Measurements from ENCODE around the gene ERC2. TPM values are rescaled to one million over a fixed set of nuclear protein-coding genes. Genes with fewer than 3 reads are reported as not detected.

ERC2 gene
- total and polyA plus RNA-seq, 2 donors (not counting 1 experiment from before 2014, with no cell fraction given) = 0.14 to 0.17 TPM

DNA sequence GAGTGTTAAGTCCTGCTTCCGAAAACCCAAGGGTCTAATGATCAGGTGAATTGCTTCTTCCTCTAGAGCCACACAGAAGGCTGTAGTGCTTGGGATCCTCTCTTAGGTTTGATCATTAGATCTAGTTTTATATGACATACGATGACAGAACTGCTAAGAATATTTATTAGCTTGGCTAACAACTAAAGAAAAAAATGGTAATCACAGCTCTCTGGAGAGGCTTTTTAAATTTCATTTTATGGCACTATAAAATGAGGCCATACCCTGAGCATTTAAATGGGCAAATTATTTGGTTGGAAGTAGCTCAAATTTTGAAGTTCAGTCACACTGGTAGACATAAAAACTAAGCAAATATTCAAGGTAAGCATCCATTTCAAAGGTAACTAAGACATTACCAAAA lies 498.6 kb downstream of the ERC2 start:
- H3K4me1 ChIP-seq (ENCODE audit: control insufficient read depth, extremely low read depth, insufficient read depth, low read length) = no peaks in the 10 kb centered on the region
- no peaks in the 10 kb centered on the region for H4K20me1 ChIP-seq (ENCODE audit: control insufficient read depth, extremely low read depth, insufficient read depth, low read length)
- DNase-seq (ENCODE audit: low read depth in 2 of 2) = no peak
- H3K27me3 ChIP-seq (ENCODE audit: control insufficient read depth, insufficient read depth, low read length) = no peaks in the 10 kb centered on the region
- no peaks in the 10 kb centered on the region for H3K79me2 ChIP-seq (ENCODE audit: control insufficient read depth, insufficient read depth, low read length)
- H3K36me3 ChIP-seq (ENCODE audit: control insufficient read depth, insufficient read depth, low read length) = no peaks in the 10 kb centered on the region
- H2AFZ ChIP-seq (ENCODE audit: low read length) = no peak overlapping the region
- H3K9ac ChIP-seq (ENCODE audit: insufficient read depth, low read length) = no peak overlapping the region
- no peak overlapping the region for H3K4me3 ChIP-seq (replicated peaks in 1 of 4; ENCODE audit: control extremely low read depth in 1 of 4, insufficient read depth in 1 of 4, low read depth in 3 of 4, low read length in 4 of 4)
- no peak overlapping the region for H3K4me2 ChIP-seq (ENCODE audit: extremely low read depth, insufficient read depth, low read length)
- no peak overlapping the region for H3K27ac ChIP-seq (ENCODE audit: insufficient read depth, low read length)
- TF ChIP-seq EZH2 (IDR thresholded peaks at IDR 0.05; ENCODE audit: low read length, missing control alignments) = no peak
- TF ChIP-seq, protein P1, sequence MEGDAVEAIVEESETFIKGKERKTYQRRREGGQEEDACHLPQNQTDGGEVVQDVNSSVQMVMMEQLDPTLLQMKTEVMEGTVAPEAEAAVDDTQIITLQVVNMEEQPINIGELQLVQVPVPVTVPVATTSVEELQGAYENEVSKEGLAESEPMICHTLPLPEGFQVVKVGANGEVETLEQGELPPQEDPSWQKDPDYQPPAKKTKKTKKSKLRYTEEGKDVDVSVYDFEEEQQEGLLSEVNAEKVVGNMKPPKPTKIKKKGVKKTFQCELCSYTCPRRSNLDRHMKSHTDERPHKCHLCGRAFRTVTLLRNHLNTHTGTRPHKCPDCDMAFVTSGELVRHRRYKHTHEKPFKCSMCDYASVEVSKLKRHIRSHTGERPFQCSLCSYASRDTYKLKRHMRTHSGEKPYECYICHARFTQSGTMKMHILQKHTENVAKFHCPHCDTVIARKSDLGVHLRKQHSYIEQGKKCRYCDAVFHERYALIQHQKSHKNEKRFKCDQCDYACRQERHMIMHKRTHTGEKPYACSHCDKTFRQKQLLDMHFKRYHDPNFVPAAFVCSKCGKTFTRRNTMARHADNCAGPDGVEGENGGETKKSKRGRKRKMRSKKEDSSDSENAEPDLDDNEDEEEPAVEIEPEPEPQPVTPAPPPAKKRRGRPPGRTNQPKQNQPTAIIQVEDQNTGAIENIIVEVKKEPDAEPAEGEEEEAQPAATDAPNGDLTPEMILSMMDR (conservative IDR thresholded peaks at IDR 0.05 in 1 of 2, IDR thresholded peaks at IDR 0.05 in 1 of 2; ENCODE audit: low read depth in 1 of 2, low read length in 2 of 2) = no peak
- no peaks in the 10 kb centered on the region for H3K9me3 ChIP-seq (ENCODE audit: control insufficient read depth, insufficient read depth, low read depth, low read length)

DNA sequence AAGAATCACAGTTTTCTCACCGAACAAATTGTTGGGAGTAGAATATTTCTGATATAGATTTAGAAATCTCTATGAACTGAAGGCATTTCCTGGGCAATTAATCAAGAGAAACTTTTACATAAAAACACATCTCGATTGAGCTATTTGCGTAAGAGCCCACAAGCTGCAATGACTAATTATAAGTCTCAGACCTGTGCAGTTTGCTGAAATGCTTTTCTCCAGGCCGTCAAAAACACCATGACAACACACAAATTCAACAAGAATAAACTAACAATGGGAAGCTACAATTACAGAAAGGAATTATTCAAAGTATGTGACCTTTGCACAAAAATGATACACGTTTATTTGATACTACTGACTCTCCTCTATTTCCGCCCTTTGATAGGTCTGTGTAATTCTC lies 499.9 kb downstream of the ERC2 start:
- no peak overlapping the region for H2AFZ ChIP-seq (ENCODE audit: low read length)
- H3K36me3 ChIP-seq (ENCODE audit: control insufficient read depth, insufficient read depth, low read length) = no peaks in the 10 kb centered on the region
- H3K4me1 ChIP-seq (ENCODE audit: control insufficient read depth, extremely low read depth, insufficient read depth, low read length) = no peaks in the 10 kb centered on the region
- H3K4me3 ChIP-seq (replicated peaks in 1 of 4; ENCODE audit: control extremely low read depth in 1 of 4, insufficient read depth in 1 of 4, low read depth in 3 of 4, low read length in 4 of 4) = no peak overlapping the region
- H3K27me3 ChIP-seq (ENCODE audit: control insufficient read depth, insufficient read depth, low read length) = no peaks in the 10 kb centered on the region
- H3K79me2 ChIP-seq (ENCODE audit: control insufficient read depth, insufficient read depth, low read length) = no peaks in the 10 kb centered on the region
- no peak overlapping the region for H3K4me2 ChIP-seq (ENCODE audit: extremely low read depth, insufficient read depth, low read length)
- no peak for TF ChIP-seq EZH2 (IDR thresholded peaks at IDR 0.05; ENCODE audit: low read length, missing control alignments)
- TF ChIP-seq, protein P1 (conservative IDR thresholded peaks at IDR 0.05 in 1 of 2, IDR thresholded peaks at IDR 0.05 in 1 of 2; ENCODE audit: low read depth in 1 of 2, low read length in 2 of 2) = no peak
- no peak overlapping the region for H3K27ac ChIP-seq (ENCODE audit: insufficient read depth, low read length)
- H3K9me3 ChIP-seq (ENCODE audit: control insufficient read depth, insufficient read depth, low read depth, low read length) = no peaks in the 10 kb centered on the region
- DNase-seq (ENCODE audit: low read depth in 2 of 2) = peak in 1 of 2 donors; percentile 94
- H3K9ac ChIP-seq (ENCODE audit: insufficient read depth, low read length) = no peak overlapping the region
- no peaks in the 10 kb centered on the region for H4K20me1 ChIP-seq (ENCODE audit: control insufficient read depth, extremely low read depth, insufficient read depth, low read length)

- TF ChIP-seq, protein P1 (conservative IDR thresholded peaks at IDR 0.05 in 1 of 2, IDR thresholded peaks at IDR 0.05 in 1 of 2; ENCODE audit: low read depth in 1 of 2, low read length in 2 of 2) = no peak
- TF ChIP-seq EZH2 (IDR thresholded peaks at IDR 0.05; ENCODE audit: low read length, missing control alignments) = no peak
- peak in 1 of 2 donors; percentile 61 for DNase-seq (ENCODE audit: low read depth in 2 of 2)
- Histone ChIP-seq H3K9me3 (ENCODE audit: control insufficient read depth, insufficient read depth, low read depth, low read length) (no peaks in the 10 kb centered on the region), H2AFZ (ENCODE audit: low read length) (no peak overlapping the region), H3K27ac (ENCODE audit: insufficient read depth, low read length) (no peak overlapping the region), H3K27me3 (ENCODE audit: control insufficient read depth, insufficient read depth, low read length) (no peaks in the 10 kb centered on the region), H3K4me1 (ENCODE audit: control insufficient read depth, extremely low read depth, insufficient read depth, low read length) (no peaks in the 10 kb centered on the region), H3K79me2 (ENCODE audit: control insufficient read depth, insufficient read depth, low read length) (no peaks in the 10 kb centered on the region), H3K4me3 (replicated peaks in 1 of 4; ENCODE audit: control extremely low read depth in 1 of 4, insufficient read depth in 1 of 4, low read depth in 3 of 4, low read length in 4 of 4) (no peak overlapping the region), H3K9ac (ENCODE audit: insufficient read depth, low read length) (no peak overlapping the region), H4K20me1 (ENCODE audit: control insufficient read depth, extremely low read depth, insufficient read depth, low read length) (no peaks in the 10 kb centered on the region), H3K36me3 (ENCODE audit: control insufficient read depth, insufficient read depth, low read length) (no peaks in the 10 kb centered on the region), H3K4me2 (ENCODE audit: extremely low read depth, insufficient read depth, low read length) (no peak overlapping the region)
Observed at GRCh38 chr3:55966566-55966965, 501.7 kb downstream of the ERC2 start.

Data from fibroblast of lung (primary cell).